ENCODE results near the gene ZSWIM1. TPM values are rescaled to one million over a fixed set of nuclear protein-coding genes. Genes with fewer than 3 reads are reported as not detected.
A peak's percentile ranks its signal among the peaks of the same experiment; 100 is the strongest.

The ZSWIM1 gene
- total and polyA plus RNA-seq, 2 of the 13 experiments (the other 11 are each of a cell fraction or from before 2014, with no cell fraction given), result 9.5 to 11.7 TPM

DNA sequence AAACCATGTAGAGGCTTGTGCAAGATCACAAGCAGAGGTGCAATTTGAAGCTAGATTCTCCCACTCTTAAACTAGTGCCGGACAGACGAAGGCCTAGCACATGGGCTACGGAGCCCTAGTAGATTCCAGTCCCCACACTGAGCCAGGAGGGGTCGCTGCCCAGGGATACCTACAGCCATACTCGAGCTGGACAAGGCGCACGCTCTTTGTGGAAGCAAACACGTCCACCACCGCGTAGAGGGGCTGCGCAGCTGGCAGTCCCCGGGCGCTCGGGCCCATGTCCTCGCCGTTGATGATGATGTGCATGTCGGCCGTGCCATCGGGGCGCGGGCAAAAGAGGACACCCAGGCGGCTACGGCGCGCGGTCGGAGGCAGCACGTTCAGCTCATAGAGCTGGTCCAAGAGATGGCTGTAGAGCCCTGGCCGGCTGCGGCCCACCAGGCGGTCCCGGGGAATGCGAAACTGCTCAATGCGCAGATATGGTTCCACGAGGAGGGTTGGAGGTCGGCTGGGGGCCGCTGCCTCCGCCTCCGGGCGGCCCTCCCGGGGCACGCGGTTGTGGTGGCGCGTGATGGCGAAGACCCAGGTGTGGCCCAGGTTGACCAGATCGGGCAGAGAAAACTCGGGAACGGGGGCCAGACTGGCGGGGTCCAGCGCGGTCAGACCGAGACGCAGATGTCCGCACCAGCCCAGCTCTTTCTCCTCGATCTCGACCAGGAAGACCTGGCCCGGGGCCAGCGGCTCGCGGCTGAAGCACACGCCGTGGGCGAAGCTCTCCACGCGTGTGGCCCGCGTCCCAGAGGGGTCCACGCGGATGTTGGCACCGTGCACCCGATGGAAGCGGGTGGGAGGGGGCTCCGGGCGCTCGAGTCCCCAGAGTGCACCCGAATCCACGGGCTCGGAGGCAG, 9.3 kb downstream of the ZSWIM1 start (continued):
- TF ChIP-seq GABPB1 (CRISPR knock-in tag; IDR thresholded peaks at IDR 0.05), result peak; percentile 51
- TF ChIP-seq PREB (CRISPR knock-in tag; IDR thresholded peaks at IDR 0.05), result peak; percentile 80; the same call in 1 of the 2 replicates
- peak; percentile 77; the same call in 1 of the 2 replicates for TF ChIP-seq MAFG (CRISPR knock-in tag; IDR thresholded peaks at IDR 0.05)
- TF ChIP-seq ZNF713 (CRISPR knock-in tag; IDR thresholded peaks at IDR 0.05), result no peak
- TF ChIP-seq NR0B2 (CRISPR knock-in tag; IDR thresholded peaks at IDR 0.05), result peak; percentile 94; the same call in 1 of the 2 replicates
- TF ChIP-seq ZZZ3 (CRISPR knock-in tag; IDR thresholded peaks at IDR 0.05; ENCODE audit: borderline replicate concordance), result no peak
- TF ChIP-seq ZNF446 (CRISPR knock-in tag; IDR thresholded peaks at IDR 0.05), result no peak
- TF ChIP-seq KDM5A (IDR thresholded peaks at IDR 0.05; ENCODE audit: borderline replicate concordance, low read length), result no peak
- TF ChIP-seq KLF12 (CRISPR knock-in tag; IDR thresholded peaks at IDR 0.05; ENCODE audit: borderline replicate concordance), result no peak
- TF ChIP-seq ZNF549 (CRISPR knock-in tag; IDR thresholded peaks at IDR 0.05), result no peak; the same call in 1 of the 2 replicates
- 0 out of 2 replicates have a peak, but pooled peaks have one; percentile 2 for TF ChIP-seq SNAPC2 (CRISPR knock-in tag; IDR thresholded peaks at IDR 0.05)
- TF ChIP-seq, protein P1, sequence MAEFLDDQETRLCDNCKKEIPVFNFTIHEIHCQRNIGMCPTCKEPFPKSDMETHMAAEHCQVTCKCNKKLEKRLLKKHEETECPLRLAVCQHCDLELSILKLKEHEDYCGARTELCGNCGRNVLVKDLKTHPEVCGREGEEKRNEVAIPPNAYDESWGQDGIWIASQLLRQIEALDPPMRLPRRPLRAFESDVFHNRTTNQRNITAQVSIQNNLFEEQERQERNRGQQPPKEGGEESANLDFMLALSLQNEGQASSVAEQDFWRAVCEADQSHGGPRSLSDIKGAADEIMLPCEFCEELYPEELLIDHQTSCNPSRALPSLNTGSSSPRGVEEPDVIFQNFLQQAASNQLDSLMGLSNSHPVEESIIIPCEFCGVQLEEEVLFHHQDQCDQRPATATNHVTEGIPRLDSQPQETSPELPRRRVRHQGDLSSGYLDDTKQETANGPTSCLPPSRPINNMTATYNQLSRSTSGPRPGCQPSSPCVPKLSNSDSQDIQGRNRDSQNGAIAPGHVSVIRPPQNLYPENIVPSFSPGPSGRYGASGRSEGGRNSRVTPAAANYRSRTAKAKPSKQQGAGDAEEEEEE (CRISPR knock-in tag; IDR thresholded peaks at IDR 0.05; ENCODE audit: borderline replicate concordance), result no peak; the same call in 1 of the 2 replicates
- peak; percentile 91; the same call in 1 of the 2 replicates for TF ChIP-seq ZIK1 (CRISPR knock-in tag; IDR thresholded peaks at IDR 0.05; ENCODE audit: borderline replicate concordance, low read depth)
- peak; percentile 55 for TF ChIP-seq ZNF263 (CRISPR knock-in tag; IDR thresholded peaks at IDR 0.05)
- no peak for TF ChIP-seq BATF2 (CRISPR knock-in tag; IDR thresholded peaks at IDR 0.05)
- no peak for TF ChIP-seq ATRX (CRISPR knock-in tag; IDR thresholded peaks at IDR 0.05; ENCODE audit: borderline replicate concordance)
- TF ChIP-seq, protein P2, sequence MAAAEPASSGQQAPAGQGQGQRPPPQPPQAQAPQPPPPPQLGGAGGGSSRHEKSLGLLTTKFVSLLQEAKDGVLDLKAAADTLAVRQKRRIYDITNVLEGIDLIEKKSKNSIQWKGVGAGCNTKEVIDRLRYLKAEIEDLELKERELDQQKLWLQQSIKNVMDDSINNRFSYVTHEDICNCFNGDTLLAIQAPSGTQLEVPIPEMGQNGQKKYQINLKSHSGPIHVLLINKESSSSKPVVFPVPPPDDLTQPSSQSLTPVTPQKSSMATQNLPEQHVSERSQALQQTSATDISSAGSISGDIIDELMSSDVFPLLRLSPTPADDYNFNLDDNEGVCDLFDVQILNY (CRISPR knock-in tag; conservative IDR thresholded peaks at IDR 0.05), result peak; percentile 43
- no peak; the same call in 1 of the 2 replicates for TF ChIP-seq IRF1 (CRISPR knock-in tag; IDR thresholded peaks at IDR 0.05; ENCODE audit: low read depth)
- peak; percentile 6; the same call in 1 of the 2 replicates for TF ChIP-seq ZNF251 (CRISPR knock-in tag; IDR thresholded peaks at IDR 0.05)
- TF ChIP-seq SAP130 (CRISPR knock-in tag; IDR thresholded peaks at IDR 0.05; ENCODE audit: low read depth), result peak; percentile 95
